Mucosa of gallbladder (tissue), 1 donor: ENCODE measurements around the gene PDZD2. TPM values are rescaled to one million over a fixed set of nuclear protein-coding genes. Genes with fewer than 3 reads are reported as not detected.
"Not testable (repeated sequence)": the region's sequence is repeated elsewhere in the genome, so short reads cannot be mapped to it uniquely, and the experiment has no call there.

Experiments
- DNase-seq: peaks from one replicate; pipeline ENCODE4 v3.0.0-alpha.2; 2020; ENCODE audit warnings: low spot score
- total RNA-seq: library from RNA; stranded (reverse); gene quantifications from one replicate; pipeline ENCODE4 v1.2.1, GENCODE V29; 2021
- donor health status: DM: no; HTN: no; CAD: no.

The PDZD2 gene
- total RNA-seq, 1 donor from 2014 or later, result 2.7 TPM

GRCh38 chr5:32013658-32014057 lies 374.7 kb downstream of the PDZD2 start:
- DNase-seq, result no peak

- no peak for DNase-seq
Measured at GRCh38 chr5:32014096-32014745, 375.3 kb downstream of the PDZD2 start.

DNA sequence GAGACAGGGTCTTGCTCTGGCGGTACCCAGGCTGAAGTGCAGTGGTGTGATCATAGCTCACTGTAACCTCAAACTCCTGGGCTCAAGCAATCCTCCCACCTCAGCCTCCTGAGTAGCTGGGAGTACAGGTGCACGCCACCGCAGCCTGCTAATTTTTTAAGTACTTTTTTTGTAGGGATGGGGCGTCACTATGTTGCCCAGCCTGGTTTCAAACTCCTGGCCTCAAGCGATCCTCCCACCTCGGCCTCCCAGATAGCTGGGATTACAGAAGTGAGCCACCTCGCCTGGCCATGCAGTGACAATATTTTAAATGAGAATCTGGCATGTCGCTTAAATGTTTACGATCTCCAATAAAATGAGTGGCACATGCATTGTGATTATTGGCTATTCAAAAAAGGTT lies 376.3 kb downstream of the PDZD2 start:
- DNase-seq, result not testable (repeated sequence)

- DNase-seq, result no peak
Measured at GRCh38 chr5:32017692-32018367, 378.9 kb downstream of the PDZD2 start.

- DNase-seq, result no peak
Measured at GRCh38 chr5:32018476-32019436, 379.8 kb downstream of the PDZD2 start.

- no peak for DNase-seq
Measured at GRCh38 chr5:32020271-32020670, 381.3 kb downstream of the PDZD2 start.

DNA sequence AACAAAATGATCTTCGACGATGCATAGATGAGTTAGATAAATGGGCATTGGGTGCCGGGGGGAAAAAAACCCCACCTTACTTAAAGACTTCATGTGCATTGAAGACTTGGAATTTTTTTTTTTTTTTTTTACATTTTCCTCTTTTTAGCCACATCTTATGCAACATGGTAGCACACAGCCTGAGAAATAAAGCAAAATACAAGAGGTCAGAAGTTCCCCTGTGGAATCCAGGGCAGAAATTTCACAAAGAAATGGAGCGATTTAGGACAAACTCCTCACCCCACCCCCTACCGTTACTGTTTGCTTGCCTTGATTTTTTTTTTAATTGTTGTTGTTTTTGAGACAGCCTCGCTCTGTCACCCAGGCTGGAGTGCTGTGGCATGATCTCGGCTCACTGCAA lies 382.0 kb downstream of the PDZD2 start:
- DNase-seq, result no peak

GRCh38 chr5:32021771-32022170 lies 382.8 kb downstream of the PDZD2 start:
- DNase-seq, result no peak

GRCh38 chr5:32022638-32023037 lies 383.7 kb downstream of the PDZD2 start:
- DNase-seq, result no peak

DNA sequence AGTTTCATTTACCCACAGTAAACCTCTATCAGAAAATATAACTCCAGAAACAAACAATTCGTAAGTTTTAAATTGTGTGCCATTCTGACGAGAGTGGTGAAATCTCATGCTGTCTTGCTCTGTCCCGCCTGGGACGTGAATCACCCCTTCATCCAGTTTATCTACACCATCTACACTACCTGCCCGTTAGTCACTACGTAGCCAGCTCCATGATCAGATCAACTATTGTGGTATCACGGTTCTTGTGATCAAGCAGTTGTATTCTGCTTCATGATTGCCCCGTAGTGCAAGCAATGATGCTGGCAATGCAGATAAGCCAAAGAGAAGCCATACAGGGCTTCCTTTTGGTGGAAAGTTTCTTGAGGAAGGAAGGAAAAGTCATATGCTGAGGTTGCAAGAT lies 384.9 kb downstream of the PDZD2 start:
- DNase-seq, result no peak

DNA sequence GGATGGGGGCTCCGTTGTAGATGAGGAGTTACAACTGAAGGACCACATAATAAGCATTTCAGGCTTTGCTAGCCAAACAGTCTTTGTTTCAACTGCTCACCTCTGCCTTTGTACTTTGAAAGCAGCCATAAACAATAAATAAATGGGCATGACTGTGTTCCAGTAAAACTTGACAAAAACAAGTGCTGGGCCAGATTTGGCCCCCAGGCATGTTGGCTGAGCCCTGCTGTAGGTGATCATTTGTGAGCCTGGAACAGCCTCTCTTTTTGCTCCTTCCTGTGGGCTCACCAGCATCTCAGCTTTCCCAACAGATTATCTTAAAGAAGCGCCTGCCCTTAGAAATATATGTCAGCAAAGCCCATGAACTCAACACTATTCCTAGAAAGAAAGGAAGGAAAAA lies 385.8 kb downstream of the PDZD2 start:
- no peak for DNase-seq

GRCh38 chr5:32027093-32027716 lies 388.3 kb downstream of the PDZD2 start:
- no peak for DNase-seq

DNA sequence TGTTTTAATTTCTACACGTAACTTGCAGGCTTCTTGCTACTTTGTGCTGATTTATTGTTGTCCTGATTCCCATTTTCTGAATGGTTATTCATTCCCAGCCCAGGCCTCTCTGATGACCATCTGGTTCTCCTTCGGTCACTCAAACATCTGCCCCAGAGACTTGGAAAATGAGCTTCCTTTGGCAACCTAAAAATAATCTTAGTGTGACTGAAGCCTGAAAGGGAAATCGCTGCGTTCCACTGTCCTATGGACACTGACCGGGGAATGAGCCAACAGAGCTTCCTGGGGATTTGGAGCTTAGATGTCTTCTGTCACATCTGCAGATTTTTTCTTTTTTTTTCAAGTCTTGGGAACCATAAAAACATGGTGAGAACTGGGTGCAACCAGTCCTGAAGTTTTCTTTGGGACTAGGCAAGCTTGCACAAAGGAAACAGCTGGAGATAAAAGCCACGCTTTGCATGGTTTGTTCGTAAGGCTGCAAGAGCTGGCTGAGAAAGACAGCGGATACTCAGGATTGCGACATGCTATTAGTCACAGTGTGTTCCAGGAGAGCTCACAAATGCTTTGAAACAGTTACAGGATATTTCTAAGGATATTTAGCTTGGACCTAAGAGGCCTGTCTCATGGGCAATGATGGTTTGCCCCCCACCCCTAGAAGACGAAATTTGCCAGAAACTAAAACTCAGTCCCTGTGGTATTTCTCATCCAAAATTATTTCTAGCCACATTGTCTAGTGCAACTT lies 389.0 kb downstream of the PDZD2 start:
- peak; percentile 64 for DNase-seq

GRCh38 chr5:32029261-32029660 lies 390.3 kb downstream of the PDZD2 start:
- DNase-seq, result no peak

DNA sequence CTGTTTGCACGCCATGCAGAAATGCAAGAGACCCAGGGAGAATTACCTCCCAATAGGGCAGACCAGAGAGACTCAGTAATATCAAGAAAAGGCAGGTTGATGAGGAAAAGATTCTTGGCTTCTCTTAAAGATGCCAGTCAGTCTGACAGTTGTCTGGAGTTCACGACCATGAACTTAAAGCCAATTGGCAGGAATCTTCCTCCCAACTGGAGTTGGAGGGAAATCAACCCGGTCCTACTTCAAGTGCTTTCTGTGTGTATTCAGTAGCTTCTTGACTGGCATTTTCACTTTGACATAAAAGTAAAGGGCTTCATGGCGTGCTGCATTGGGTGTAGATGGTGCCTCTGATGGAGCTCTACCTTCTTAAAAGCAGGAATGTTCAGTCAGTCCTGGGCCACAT lies 390.9 kb downstream of the PDZD2 start:
- DNase-seq, result no peak

DNA sequence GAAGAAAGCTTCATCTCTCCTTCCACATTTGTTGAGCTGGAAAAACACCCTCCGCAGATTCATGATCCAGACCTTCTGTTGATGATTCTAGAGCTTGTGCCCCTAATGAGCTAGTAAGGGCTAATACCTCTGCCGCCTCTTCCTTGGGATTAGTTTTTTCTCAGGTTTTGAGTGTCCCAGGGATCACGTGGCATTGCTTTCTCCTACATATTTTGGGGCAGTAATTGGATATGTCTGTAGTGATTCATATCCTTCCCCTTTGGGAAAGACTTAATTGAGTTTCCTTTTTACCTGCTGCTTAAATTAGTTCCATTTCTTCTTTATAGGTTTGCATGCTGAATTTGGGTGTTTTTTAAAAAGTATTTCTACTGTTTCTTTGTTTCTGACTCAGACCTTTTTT lies 391.3 kb downstream of the PDZD2 start:
- no peak for DNase-seq

DNA sequence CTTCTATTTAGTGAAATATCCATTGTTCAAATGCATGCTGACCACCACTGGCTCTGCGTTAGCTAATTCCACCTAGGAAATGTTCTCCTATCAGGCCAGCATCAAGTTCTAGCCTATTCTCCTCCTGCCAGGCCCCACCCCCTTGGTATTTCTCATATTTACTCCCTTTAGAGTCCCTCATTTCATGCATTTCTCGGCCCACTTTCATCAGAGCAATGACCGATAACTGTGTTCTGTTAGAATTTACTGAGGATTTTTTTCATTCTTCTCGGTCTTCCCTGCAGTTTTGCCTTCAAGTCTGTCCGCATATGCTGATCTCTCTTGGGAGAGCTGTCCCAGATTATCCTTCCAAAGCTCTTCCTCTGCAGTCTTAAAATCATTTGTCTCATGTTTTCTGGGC lies 391.8 kb downstream of the PDZD2 start:
- DNase-seq, result no peak

DNA sequence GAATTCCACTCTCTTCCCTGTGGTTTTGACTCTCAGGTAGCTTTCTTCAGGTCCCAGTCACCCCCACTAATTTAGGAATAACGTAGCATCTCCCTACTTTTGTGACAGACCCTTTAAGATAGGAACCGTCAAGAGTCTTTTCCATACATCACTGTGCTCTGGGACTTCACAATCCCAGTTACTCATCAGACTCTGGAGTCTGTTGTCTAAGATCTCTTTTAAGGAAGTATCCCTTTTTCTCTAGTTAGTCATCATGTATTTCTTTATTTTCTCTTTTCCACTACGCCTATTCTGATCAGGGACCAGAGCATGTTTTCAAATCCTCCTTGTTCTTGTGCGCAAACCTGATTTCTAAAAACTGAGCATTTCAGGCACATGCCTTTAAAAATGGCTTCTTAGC lies 392.2 kb downstream of the PDZD2 start:
- DNase-seq, result no peak

DNA sequence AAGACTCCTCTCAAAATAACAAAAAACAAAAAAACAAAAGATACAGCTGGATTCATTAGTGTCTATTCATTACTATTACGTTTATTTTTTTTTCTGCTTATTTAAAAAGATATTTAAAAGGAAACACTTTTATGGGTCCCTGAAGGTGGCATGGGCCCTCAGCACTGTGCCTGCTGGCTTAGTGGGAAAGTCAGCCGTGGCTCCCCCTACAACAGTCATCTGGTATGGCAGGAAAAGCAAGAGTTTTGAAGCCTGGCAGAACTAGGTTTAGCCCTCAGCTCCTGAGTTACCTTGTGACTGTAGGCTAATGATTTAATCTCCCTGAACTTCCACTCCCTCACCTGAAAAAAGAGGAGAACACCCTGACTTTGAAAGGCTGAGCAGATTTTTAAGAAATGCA lies 399.6 kb downstream of the PDZD2 start:
- no peak for DNase-seq

- not testable (repeated sequence) for DNase-seq
Measured at GRCh38 chr5:32039133-32039532, 400.2 kb downstream of the PDZD2 start.

GRCh38 chr5:32039601-32040000 lies 400.7 kb downstream of the PDZD2 start:
- DNase-seq, result not testable (repeated sequence)
